ENCODE data around the gene ADCY4.
"Not testable (repeated sequence)": the region's sequence is repeated elsewhere in the genome, so short reads cannot be mapped to it uniquely, and the experiment has no call there.

Gene ADCY4

GRCh38 chr14:24334431-24335291, at the start of gene ADCY4:
TSS of gene ADCY4 (minus strand) at chr14:24335071. CDS start at chr14:24334652, 419 bp downstream.
- DNase-seq (ENCODE audit: low read depth in 2 of 2), result no peak

- no peak for DNase-seq (ENCODE audit: low read depth in 2 of 2)
Measured at GRCh38 chr14:24384169-24384568, 49.3 kb upstream of the ADCY4 start.

- no peak for DNase-seq (ENCODE audit: low read depth in 2 of 2)
Measured at GRCh38 chr14:24382064-24382371, 47.1 kb upstream of the ADCY4 start.

- DNase-seq (ENCODE audit: low read depth in 2 of 2), result no peak
Measured at GRCh38 chr14:24381363-24382063, 46.6 kb upstream of the ADCY4 start.

GRCh38 chr14:24379907-24380730, 45.2 kb upstream of the ADCY4 start:
- DNase-seq (ENCODE audit: low read depth in 2 of 2), result no peak

- DNase-seq (ENCODE audit: low read depth in 2 of 2), result no peak
Measured at GRCh38 chr14:24378981-24379906, 44.4 kb upstream of the ADCY4 start.

GRCh38 chr14:24378327-24378726, 43.5 kb upstream of the ADCY4 start:
- DNase-seq (ENCODE audit: low read depth in 2 of 2), result no peak

GRCh38 chr14:24377657-24378056, 42.8 kb upstream of the ADCY4 start:
- DNase-seq (ENCODE audit: low read depth in 2 of 2), result no peak

GRCh38 chr14:24377126-24377525, 42.3 kb upstream of the ADCY4 start:
- no peak for DNase-seq (ENCODE audit: low read depth in 2 of 2)

GRCh38 chr14:24376448-24377070, 41.7 kb upstream of the ADCY4 start:
- no peak for DNase-seq (ENCODE audit: low read depth in 2 of 2)

- DNase-seq (ENCODE audit: low read depth in 2 of 2), result no peak
Measured at GRCh38 chr14:24372701-24373416, 38.0 kb upstream of the ADCY4 start.

- not testable (repeated sequence) for DNase-seq (ENCODE audit: low read depth in 2 of 2)
Measured at GRCh38 chr14:24371605-24372004, 36.7 kb upstream of the ADCY4 start.

GRCh38 chr14:24370748-24371147, 35.9 kb upstream of the ADCY4 start:
- DNase-seq (ENCODE audit: low read depth in 2 of 2), result no peak

- no peak for DNase-seq (ENCODE audit: low read depth in 2 of 2)
Measured at GRCh38 chr14:24369907-24370687, 35.2 kb upstream of the ADCY4 start.

GRCh38 chr14:24369463-24369862, 34.6 kb upstream of the ADCY4 start:
- no peak for DNase-seq (ENCODE audit: low read depth in 2 of 2)

GRCh38 chr14:24368562-24369252, 33.8 kb upstream of the ADCY4 start:
- peak; percentile 89 for DNase-seq (ENCODE audit: low read depth in 2 of 2)

- DNase-seq (ENCODE audit: low read depth in 2 of 2), result no peak
Measured at GRCh38 chr14:24368212-24368561, 33.3 kb upstream of the ADCY4 start.

GRCh38 chr14:24367514-24368211, 32.8 kb upstream of the ADCY4 start, which contains the start of gene NFATC4:
TSS of gene NFATC4 (plus strand) at chr14:24368184. CDS start at chr14:24368341, 157 bp downstream.
- peak; percentile 98 for DNase-seq (ENCODE audit: low read depth in 2 of 2)

Data from fibroblast of skin of left quadriceps (primary cell).